Cardiac fibroblast (primary cell): ENCODE data around the gene IFI30.

ENCODE experiments used
- DNase-seq, 2 donors: peaks; one replicate each; pipeline versions ENCODE4 v3.0.0 to v3.0.0-alpha.2; 2010; ENCODE audit warnings: low read depth in 2 of 2
- H3K4me3 ChIP-seq, 2 donors: replicated peaks in 1 of 2; 1 replicate in 1 of 2; 2 replicates in 1 of 2; pipeline ENCODE4 v1.5.1; 2011; ENCODE audit warnings: low read depth in 2 of 2, low read length in 2 of 2, mild to moderate bottlenecking in 2 of 2, moderate library complexity in 1 of 2
- TF ChIP-seq, protein P1 (sequence below): IDR thresholded peaks from one replicate; pipeline ENCODE4 v1.5.1; 2011; ENCODE audit warnings: low read depth, mild to moderate bottlenecking, low read length, inconsistent platforms

Gene IFI30

DNA sequence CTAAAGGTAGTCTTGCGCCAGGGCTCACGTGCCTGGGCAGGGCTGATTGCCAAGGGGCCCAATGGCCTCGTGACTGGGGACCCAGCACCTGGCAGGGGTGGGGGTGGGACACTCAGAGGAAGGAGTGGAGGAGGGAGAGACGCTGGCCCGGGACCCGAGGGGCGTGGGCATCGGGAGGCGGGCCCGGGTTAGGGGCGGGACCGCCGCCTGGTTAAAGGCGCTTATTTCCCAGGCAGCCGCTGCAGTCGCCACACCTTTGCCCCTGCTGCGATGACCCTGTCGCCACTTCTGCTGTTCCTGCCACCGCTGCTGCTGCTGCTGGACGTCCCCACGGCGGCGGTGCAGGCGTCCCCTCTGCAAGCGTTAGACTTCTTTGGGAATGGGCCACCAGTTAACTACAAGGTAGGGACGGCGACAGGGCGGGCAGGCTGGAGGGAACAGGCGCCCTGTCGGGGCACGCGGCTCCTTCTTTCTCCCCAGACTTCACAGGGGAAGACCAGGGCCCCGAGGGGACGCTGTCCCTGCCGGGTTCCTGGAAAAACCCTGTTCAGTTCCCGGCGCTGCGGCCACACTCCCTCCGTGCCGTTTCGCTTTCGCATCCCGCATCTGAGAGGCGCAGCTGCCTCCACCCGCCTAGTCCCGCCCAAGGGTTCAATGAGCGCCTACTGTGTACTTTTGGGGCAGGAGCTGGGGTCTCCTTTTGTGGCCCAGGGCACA, at the start of gene IFI30:
TSS of gene IFI30 (plus strand) at position 242 of the 717 bp plus-strand sequence. CDS start at position 271, 29 bp downstream.
- peak; percentile 43 to 55 for DNase-seq
- H3K4me3 ChIP-seq = peak within 1 kb of the TSS; percentile 74 to 76
- TF ChIP-seq, protein P1, sequence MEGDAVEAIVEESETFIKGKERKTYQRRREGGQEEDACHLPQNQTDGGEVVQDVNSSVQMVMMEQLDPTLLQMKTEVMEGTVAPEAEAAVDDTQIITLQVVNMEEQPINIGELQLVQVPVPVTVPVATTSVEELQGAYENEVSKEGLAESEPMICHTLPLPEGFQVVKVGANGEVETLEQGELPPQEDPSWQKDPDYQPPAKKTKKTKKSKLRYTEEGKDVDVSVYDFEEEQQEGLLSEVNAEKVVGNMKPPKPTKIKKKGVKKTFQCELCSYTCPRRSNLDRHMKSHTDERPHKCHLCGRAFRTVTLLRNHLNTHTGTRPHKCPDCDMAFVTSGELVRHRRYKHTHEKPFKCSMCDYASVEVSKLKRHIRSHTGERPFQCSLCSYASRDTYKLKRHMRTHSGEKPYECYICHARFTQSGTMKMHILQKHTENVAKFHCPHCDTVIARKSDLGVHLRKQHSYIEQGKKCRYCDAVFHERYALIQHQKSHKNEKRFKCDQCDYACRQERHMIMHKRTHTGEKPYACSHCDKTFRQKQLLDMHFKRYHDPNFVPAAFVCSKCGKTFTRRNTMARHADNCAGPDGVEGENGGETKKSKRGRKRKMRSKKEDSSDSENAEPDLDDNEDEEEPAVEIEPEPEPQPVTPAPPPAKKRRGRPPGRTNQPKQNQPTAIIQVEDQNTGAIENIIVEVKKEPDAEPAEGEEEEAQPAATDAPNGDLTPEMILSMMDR = no peak

- no peak overlapping the region for H3K4me3 ChIP-seq
- DNase-seq = no peak
- TF ChIP-seq, protein P1 = no peak
Observed at GRCh38 chr19:18123819-18124218, 49.8 kb upstream of the IFI30 start.

- H3K4me3 ChIP-seq = no peak overlapping the region
- TF ChIP-seq, protein P1 = no peak
- DNase-seq = no peak
Observed at GRCh38 chr19:18126097-18126496, 47.5 kb upstream of the IFI30 start.

GRCh38 chr19:18128044-18128443, 45.6 kb upstream of the IFI30 start:
- TF ChIP-seq, protein P1 = no peak
- H3K4me3 ChIP-seq = no peak overlapping the region
- peak in 1 of 2 donors; percentile 46 for DNase-seq

DNA sequence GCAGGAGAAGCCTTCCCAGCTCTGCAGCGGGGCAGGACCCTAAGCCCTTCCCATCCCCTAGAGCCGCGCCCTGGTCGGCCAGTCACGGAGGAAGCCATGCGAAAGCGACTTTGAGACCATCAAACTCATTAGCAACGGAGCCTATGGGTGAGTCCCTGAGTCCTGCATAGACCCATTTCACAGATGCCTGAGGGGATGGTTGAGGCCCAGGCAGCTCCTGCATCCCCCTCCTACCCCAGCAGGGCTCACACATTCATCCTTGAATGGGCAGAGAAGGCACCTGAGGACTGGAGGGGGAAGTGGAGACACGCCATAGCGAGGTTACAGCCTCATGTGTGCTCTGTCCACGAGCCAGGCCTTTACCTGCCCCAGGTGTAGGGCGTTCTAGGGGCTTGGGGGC, 44.8 kb upstream of the IFI30 start:
- TF ChIP-seq, protein P1 = no peak
- DNase-seq = no peak
- H3K4me3 ChIP-seq = no peak overlapping the region

- TF ChIP-seq, protein P1 = no peak
- DNase-seq = no peak
- no peak overlapping the region for H3K4me3 ChIP-seq
Observed at GRCh38 chr19:18130523-18131242, 42.9 kb upstream of the IFI30 start.
